ENCODE data around the gene SMPD3.

Gene SMPD3

GRCh38 chr16:68369697-68370580 lies 78.4 kb downstream of the SMPD3 start:
- no peak for DNase-seq (ENCODE audit: low read depth in 2 of 2)

DNA sequence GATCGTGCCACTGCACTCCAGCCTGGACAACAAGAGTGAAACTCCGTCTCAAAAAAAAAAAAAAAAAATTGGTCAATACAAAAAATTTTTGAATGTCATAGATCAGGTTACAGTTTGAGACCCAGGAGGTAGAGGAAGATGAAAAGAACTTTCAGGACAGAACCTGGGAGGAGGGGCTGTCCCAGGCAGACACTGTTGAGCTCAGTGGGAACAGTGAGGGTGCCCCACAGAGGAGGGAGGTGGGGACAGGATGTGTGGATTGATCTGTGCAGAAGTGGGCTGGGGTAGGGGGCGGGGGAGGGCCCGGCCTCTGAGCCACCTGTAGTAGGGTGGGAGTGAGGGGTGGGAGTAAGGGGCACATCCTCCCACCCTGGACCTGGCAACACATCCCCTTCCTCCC lies 79.1 kb downstream of the SMPD3 start:
- DNase-seq (ENCODE audit: low read depth in 2 of 2): no peak

GRCh38 chr16:68368301-68368888 lies 79.9 kb downstream of the SMPD3 start:
- DNase-seq (ENCODE audit: low read depth in 2 of 2): no peak

DNA sequence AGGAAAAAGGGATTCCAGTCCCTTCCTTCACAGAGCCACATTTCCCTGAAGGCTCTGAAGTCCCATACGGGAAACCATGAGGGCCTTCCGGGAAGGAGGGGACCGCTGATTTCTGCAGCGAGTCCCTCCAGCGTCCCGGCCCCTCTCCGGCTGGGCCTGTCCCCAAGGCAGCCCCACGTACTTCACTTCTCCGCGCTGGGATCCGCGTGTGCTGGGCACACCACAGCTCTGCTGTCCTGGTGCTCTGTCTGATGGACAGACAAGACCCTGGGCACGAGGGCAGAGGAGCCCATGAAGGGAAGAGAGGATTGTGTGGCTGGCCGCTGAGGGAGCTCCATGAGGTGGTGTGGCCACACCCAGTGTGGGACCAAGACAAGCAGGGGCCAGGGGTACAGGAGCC lies 80.4 kb downstream of the SMPD3 start:
- DNase-seq (ENCODE audit: low read depth in 2 of 2): no peak

DNA sequence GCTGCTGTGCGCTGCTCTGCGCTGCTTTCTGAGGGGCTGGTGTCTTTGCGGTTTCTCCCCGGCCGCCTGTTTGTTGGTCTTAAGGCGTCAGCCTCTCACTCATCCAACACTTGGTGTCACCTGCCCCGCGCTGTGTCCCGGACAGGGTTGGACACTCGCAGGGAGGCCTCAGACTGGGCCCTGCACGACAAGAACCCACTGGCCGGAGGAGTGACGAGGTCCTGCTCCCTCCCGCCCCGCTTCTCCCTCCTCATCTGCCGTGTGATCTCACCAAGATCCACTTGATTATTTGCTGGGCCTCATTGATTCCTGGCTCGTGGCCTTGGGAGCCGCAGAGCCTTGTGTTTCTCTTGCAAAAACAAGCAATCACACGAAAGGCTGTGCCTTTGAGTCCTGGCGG lies 80.9 kb downstream of the SMPD3 start:
- DNase-seq (ENCODE audit: low read depth in 2 of 2): no peak

DNA sequence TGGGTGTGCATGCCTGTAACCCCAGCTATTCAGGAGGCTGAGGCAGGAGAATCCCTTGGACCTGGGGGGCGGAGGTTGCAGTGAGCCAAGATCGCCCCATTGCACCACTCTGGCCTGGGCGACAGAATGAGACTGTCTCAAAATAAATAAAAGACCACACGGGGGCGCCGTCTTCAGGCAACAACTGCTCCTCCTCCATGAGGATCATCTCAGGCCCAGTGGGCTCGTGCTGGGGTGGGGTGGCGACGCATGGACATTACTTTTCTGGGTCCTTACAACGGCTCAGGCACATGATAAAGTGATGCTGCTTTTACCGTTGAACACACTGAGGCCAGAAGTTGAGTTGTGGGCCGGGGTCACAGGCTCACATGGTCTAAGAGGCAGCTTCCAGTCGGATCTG lies 81.3 kb downstream of the SMPD3 start:
- DNase-seq (ENCODE audit: low read depth in 2 of 2): peak in 1 of 2 donors; percentile 21

DNA sequence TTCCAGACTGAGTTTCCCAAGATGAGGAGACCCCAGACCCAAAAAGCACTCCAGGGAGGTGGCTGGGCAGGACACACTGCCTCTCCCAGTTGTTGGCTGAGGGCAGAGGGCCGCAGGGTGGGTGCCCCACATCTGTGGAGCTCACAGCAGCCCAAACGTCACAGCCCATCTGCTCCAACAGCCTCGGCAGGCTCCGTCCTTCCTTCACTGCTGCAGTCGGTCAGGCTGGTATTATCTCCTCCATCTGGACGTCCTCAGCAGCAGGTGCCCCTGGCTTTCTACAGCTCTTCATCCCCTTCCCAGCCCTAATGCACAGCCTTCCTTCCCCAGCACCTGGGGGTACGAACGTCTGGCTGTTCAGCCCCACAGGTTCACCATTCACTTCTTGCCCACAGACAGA lies 82.2 kb downstream of the SMPD3 start:
- no peak for DNase-seq (ENCODE audit: low read depth in 2 of 2)

- no peak for DNase-seq (ENCODE audit: low read depth in 2 of 2)
These were observed 83.0 kb downstream of the SMPD3 start for GRCh38 chr16:68365167-68365817.

DNA sequence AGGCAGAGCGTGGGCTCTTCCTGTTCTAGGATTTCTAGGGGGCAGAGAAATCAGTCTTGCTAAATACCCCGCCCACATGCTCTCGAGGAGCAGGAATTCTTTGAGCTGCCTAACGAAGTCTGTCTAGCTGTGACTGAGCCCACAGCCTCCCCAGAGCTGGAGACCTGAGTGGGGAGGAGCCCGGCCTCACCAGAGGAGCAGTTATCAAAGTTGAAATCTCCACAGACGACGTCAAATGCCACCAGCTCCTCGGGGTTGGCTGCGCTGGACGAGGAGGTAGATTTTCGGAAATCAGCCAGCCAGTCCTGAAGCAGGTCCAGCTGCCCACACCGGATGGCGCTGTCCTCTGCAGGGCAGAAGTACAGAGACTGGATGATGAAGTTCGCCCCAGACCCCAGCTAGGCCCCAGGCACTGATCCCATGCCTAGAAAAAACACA lies 83.7 kb downstream of the SMPD3 start:
- no peak for DNase-seq (ENCODE audit: low read depth in 2 of 2)

DNA sequence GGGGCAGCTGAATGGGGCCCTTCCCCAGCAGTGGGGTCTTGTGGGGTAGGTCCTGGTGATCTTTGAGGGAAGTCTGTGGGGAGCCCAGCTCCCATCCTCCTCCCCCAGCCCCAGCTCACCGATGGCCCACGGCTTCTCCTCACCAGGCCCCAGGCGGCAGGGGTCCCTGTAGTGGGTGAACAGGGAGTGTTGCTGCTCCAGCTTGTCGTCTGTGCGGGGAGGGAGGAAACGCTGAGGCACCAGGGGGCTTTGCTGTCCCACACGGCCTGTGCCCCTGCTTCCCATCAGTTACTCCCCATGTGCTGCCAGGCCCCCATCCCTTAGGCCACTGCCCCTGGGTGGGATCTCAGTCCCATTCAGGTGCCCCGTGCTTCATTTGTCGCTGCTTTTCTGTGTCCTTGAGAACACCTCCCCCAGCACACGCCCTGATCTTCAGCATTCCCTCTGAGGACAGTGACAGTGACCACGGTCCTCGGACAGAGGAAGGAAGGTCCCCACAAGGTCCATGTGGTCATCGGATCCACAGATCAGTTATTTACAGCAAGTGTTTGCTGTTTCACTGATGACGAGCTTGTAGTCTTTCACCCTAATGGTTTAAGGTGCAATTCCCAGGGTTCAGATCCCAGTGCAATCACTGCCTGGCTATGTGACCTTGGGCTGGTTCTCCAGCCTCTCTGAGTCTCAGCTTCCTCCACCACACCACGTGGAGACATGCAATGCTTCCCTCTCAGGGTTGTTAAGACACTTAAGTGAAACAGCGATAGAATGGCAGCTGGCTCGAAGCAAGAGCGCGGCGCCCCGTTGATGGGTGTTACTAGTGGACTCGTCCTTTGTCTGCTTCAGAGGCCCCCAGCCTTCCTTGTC lies 84.4 kb downstream of the SMPD3 start:
- no peak for DNase-seq (ENCODE audit: low read depth in 2 of 2)

DNA sequence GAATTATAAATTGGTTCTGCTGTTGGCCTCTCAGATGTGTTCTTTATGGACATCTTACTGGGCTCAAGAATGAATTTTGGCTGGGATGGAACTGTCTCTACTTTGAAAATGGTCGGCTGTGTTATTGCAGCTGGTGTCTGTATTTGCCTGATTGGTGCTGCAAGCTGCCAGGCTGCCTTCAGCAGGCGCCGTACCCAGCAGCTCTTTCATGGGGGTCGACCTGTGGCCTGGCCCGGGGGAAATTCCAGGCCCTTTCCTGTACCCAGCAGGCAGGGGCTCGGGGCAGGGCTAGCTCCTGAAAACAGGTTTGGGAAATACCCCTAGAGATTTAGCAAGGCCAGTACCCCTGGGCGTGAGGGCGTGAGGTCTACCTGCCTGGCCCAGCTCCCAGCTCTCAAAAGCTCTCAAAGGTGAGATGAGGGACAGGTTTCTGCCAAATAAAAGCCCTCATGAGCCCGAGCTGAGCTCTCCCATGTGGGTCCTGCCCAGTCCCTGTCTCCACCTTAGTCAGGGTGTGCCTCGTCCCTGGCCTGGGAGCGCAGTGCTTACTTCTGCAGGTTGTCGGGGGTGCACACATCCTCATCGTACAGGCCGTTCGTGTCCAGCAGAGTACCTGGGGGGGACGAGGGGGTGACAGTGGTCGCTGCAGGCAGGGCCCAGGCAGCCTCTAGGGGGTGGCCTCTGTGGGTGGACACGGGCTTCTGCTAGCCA lies 85.2 kb downstream of the SMPD3 start:
- no peak for DNase-seq (ENCODE audit: low read depth in 2 of 2)

DNA sequence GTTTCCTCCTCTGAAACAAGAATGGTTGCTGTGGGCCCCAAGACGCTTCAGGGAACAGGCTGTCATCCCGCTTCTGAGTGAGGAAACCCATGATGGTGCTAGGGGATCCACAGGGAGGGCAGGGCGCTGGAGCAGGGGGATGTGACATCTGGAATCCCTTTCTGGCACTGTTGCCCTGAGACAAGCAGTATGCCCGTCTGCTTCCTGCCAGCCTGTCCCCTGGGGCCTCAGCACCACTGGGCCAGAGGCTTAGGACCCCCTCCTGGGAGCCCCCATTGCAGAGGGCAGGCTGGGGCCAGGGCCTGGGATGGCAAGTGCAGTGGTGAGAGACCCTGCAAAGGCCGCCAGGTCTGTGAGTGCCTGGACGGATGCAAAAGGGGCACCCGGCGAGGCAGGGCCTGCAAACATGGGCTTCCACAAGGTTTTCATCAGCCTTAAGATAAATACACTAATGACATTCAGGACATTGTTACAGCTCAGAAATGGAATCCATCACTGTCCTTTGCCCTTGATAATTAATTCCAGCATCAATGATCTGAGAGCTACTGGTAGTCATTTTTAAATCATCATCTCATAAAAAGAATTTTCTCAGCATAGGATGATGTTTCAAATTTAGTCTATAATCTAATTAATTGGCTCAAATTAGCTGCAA lies 85.9 kb downstream of the SMPD3 start:
- DNase-seq (ENCODE audit: low read depth in 2 of 2): no peak

DNA sequence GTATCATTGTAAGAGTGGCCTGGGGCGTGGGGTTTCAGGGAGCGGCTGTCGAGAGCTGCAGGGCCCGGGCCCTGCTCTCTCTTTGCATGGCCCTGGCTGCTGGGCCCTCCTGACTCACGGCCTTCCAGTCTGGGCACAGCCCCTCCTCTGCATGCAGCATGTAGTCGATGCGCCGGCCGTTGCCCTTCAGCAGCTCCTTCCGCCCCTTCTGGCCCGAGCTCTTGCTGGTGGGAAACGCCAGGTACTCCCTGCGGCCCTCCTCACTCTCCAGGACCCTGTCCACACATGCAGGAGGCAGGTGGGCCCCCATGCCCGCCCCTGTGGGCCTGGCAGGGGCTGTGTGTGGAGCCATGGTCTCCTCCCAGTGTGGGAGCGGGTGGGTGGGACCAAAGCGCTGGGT lies 86.8 kb downstream of the SMPD3 start:
- no peak for DNase-seq (ENCODE audit: low read depth in 2 of 2)

DNA sequence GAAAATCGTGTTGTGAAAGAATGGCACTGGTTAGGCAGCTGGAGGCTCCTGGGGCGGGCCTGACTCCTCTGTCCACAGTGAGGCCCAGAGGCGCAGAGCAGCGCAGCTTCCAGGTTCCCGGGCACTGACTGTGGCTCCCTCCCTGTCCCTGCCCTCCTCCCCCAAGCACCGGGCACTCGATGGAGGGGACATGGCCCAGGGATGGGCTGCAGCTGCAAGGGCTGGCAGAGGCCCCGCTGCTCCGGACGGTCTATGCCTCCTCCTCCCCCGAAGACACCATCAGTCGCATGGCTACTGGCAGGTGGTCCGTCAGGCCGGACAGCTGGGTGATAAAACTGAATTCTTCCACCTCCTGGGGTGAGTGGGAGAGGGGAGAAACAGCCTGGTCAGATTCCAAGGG lies 87.4 kb downstream of the SMPD3 start:
- no peak for DNase-seq (ENCODE audit: low read depth in 2 of 2)

DNA sequence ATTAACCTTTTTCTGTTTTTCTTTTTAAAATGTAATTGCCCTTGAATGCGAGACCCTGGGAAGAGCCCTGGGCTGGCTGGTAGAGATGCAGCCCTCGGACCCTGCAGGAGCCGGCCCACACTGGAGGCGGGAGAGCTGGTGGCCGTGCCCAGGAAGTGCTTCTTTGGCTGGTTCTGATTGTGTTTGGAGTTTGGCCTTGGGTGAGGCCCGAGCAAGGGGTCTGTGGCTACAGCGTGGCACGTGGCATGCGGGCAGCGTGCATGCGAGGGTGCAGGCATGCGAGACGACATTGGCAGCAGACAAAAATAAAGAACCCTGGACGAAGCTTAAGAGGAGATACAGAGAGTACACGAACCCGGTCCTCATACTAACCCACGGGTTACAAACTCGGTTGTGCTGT lies 87.8 kb downstream of the SMPD3 start:
- DNase-seq (ENCODE audit: low read depth in 2 of 2): no peak

DNA sequence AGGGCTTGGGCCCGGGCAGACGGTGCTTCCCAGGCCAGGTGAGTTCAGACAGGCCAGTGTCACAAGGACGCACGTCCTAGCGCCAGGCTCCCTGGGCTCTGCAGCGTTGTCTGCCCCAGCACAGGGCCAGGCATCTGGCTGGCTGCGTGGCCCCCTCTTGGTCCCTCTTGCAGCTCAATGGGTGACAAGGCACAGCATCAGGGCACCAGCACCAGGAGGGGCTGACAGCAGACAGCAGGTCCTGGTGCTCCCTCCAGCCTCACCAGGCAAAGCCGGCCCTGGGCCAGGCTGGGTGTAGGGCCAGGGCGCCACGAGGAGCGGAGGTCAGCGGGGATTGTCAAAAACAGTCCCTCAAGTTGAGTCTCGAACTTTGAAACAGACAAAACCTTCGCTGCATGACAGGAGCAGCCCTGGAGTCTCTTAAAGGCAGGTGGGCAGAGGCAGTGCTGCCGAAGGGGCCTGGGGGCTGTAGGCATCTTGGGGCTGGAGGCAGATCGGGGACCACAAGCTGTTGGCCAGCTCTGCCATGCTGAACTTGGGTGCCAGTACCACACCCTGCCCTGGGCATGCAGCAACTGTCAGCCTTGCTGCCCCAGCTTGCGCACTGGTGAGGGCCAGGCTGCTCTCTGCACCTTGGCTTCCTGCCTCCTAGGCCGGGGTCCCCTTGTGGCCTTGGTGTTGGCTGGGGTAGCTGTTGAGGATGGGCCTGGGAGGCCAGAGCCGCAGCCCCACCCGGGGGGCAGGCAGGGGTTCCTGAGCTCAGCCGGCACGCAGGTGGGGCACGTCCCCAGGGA lies 88.7 kb downstream of the SMPD3 start:
- DNase-seq (ENCODE audit: low read depth in 2 of 2): no peak

DNA sequence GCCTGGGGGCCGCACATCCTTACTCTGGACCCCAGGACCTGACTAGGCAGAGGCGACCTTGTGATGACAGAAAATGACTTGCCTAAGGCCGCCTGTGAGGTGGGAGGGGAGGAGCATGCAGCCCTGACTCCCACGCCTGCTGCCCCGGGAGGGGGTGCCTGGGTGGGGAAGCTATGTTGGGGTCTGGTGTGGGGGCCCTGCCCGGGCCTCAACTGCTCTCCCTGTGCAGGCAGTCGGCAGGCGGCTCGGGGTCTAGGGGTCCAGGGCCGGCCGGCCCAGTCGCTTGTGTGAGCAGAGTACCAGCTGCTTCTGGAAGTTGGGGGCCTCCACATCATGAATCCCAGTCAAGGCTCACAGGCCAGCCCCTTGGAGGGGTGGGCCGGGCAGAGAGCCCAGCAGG lies 89.4 kb downstream of the SMPD3 start:
- DNase-seq (ENCODE audit: low read depth in 2 of 2): no peak

DNA sequence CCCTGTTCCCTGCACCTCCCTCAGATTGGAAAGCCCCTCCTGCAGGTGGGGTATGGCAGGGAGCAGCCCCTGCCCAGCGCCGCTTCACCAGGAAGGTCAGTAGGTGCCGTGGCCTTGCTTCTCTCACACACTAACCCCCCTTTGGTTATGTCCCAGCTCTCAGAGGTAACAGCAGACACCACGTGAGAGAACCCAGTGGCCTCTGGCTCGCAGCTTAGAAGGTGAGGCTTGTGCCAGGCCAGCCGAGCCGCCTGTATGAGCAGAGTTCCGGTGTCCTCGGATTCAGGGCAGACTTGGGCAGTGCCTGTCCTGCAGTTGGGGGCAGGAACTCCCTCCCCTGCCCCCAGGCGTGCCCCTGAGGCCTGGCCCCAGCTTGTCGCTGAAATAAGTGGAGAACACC lies 90.4 kb downstream of the SMPD3 start:
- DNase-seq (ENCODE audit: low read depth in 2 of 2): no peak

DNA sequence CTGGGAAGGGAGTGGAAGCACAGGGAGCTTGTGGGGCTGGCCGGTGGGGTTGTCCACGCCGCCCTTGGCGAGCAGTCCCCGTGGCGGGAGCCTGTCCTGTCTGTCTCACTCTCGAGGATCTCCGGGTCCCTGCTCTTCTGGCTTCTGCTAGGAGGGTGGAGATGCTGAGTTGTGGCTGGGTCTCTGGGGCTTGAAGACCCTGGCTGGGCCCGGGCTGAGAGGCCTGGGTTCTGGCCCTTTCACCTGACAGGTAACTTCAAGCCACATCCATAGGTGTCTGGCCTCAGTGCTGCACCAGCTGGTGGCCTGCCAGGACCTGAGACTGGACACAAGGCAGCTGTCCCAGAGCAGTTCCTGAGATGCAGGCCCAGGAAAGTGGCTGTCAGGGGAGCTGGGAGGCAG lies 90.8 kb downstream of the SMPD3 start:
- DNase-seq (ENCODE audit: low read depth in 2 of 2): no peak

DNA sequence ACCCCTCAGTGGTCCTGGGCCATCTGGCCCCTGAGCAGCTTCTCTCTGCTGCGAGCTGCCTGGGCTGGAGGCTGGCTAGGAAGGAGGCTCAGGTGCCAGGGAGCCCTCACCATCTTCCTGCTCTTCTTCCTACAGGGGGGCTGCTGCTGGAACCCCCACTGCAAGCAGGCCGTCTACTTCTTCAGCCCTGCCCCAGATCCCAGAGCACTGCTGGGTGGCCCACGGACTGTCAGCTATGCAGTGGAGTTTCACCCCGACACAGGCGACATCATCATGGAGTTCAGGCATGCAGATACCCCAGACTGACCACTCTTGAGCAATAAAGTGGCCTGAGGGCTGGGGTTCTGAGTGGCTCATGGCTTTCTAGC lies 91.4 kb downstream of the SMPD3 start:
- DNase-seq (ENCODE audit: low read depth in 2 of 2): no peak

Data from stimulated activated CD4-positive, alpha-beta T cell treated with anti-CD3 and anti-CD28 coated beads, Interleukin-1b, Interleukin-23, amount 100 ng/mL, for 4 hours (primary cell).